Activated CD8-positive, alpha-beta memory T cell treated with anti-CD3 and anti-CD28 coated beads, Interleukin-2, amount 50 U/mL, for 1 hour (primary cell): Measurements from ENCODE around the gene RAB3GAP2.
"Not testable (repeated sequence)": the region's sequence is repeated elsewhere in the genome, so short reads cannot be mapped to it uniquely, and the experiment has no call there.

Experiments
- DNase-seq: peaks from one replicate; pipeline ENCODE4 v3.0.0-alpha.2; 2020; ENCODE audit errors: extremely low read depth

The RAB3GAP2 gene

DNA sequence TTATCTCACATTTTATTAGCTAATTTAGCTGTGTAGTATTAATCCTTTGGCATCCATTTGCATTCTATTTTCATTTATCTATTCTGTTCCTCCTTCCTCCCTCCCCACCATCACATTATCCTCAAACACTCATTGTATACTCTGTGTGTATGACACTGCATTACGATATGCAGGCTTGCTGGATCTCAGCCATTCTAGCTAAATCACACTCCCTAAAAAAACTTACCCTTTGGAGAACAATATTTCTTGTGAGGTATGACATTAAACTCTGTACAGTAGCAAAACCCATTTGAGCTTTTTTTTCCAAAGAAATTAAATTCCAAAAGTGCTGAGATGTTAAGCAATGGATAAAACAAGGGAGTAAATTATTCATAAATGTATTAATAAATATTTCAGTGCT lies 11.4 kb upstream of the RAB3GAP2 start:
- no peak for DNase-seq

DNA sequence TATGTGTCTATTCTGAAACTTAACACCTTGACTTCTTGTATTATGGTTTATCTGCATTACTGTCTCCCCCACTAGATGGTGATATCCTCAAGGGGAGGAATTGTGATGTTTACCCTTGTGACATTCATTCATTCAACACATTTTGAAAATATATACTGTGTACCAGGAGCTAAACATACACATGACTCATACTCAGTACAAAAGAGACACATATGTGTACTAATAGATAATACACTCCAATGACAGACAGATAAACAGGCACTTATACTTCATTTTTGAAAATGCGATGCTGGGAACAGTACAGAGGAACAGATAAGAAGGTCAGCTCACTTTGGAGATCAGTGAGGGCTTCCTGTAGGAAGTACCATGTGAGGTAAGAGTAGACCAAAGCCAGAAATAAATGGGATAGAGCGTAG lies 8.9 kb upstream of the RAB3GAP2 start:
- DNase-seq = no peak

DNA sequence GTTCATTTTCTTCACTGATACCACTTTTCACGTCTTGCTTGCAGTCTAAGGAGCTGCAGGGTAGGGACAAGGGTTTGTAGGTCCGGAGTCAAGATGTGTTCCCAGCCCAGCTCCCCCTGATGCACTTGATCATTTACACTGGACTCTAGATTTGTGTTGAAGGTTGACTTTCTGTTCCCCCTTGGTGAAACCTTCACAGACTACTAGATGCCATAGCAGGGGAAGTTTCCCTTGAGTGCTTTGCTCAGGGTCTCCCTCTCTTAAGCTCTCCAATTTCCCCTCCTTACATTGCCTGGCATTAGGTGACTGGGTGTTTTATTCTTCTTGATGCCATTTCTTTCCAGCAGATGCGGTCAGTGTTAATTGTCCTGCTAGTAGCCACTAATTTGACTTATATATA lies 8.0 kb upstream of the RAB3GAP2 start:
- DNase-seq = no peak

DNA sequence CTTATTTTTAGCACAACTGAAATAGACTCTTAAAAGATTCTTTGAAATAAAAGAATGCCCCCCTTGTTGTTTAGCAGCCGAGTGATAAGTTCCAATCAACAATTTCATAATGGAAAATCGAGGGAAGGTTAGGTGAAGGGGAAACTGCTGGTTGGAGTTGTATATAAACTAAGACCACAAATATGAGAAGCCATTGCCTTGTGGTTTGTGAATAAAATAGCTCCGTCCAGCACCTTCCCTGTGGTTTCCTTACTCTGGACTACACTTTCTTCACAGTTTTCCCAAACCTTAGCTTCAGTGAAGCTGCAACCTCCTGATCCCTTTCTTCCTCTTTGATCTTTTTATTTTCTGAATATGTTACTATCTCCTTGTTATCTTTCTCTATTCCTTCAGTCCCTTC lies 6.7 kb upstream of the RAB3GAP2 start:
- no peak for DNase-seq

DNA sequence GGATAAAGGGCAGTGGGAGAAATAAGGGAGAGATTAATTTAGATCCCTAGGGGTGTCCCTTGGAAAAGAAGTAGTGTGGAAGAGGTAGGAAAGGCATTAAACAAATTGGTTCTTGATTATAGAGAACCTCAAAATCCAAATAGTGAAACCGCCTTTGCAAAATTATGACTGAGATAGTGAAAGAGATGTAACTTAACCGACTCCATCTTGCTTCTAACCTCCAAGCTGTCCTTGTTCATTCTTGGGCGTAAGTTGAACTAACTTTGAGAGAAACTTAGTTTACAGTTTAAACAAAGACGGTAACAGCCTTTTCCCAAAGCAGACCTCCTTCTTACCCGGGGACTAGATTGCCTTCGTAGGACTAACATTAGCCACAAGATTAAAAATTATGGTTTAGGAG lies 3.2 kb upstream of the RAB3GAP2 start:
- no peak for DNase-seq

DNA sequence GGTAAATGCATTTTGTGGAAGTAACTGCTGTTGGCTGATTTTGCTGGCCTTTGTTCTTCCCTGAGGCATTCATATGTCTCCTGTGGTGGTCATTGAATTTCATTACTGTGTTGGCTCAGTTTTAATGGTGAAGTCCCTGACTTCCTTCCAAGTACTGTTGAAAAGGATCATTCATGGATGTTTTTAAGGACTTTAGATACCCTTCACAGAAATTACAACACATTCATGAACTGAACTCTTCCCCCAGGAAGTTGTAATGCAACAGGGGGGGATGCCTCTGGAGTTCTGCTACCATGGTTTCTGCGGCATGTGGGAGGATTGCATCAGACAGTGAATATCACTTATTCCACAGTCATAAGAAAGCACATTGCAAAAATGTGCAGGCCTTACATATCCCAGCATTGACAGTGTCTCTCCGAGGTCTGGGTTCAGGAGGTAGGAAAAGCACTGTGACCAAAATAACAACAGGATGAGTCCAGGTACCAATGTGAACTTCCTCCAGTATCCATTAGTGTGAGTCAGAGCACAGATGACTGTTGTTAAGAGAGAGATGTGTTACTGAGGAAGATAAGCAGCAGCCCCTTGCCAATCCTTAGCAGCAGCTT lies 2.1 kb upstream of the RAB3GAP2 start:
- no peak for DNase-seq

DNA sequence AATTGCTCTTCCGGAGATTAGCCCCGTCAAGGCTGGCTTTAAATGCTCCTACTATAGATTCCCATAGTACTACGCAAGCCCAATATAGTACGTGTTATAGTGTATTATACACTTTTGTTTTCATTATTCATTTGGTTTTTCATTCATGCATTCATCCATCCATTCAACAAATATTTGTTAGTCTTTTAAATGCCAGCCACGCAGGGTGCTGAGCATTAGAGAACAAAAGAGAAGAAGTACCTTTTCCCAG lies 513 bp upstream of the RAB3GAP2 start:
- DNase-seq = no peak

DNA sequence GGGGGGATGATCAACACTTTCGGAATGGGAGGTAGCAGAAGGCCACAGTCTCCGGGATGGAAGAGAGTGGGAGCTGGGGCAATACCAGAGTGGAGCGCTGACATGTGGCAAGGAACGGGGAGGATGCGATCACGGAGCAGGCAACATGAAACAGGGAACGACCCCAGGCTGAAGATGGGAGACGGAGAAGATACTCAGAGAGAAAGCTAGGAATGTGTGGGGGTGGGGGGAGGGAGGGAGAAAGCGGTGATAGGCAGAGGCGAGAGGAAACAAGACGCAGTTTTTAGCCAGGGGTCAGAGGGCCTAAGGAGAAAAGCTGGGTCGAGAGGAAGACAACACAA lies 577 bp downstream of the RAB3GAP2 start:
- no peak for DNase-seq

DNA sequence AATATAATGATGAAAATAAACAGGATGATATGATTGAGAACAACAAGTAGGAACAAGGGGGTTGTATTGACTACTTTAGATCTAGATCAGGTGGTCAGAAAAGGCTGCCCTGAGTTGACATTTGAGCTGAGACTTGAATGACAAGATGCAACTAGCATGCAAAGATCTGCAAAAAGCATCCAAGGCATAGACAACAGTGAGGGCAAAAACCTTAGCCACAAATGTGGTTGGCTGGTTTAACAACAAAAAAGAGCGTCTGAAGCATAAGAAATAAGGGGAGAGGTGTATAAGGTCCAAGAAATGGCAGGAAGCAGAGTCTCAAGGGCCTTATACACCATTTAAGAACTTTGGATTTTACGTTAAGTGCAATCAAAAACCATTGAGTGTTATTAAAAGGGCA lies 3.2 kb downstream of the RAB3GAP2 start:
- no peak for DNase-seq

DNA sequence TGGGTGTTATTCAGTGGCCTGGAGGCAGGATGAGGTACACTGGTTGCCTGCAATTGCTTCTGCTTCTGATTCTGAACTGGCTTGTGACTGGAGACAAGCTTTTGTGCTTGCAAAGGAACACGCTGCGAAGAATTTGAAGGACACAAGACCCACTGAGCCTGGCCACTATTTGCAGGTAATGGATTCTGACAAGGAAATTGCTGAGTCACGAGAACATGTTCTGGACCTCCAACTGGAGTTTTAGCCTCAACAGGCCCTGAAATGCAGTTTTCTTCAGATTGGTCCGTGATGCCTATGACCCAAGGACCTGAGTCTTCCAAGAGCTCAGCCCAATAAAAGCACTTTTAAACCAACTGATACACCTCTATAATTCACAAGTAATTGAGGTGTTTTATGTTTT lies 4.6 kb downstream of the RAB3GAP2 start:
- no peak for DNase-seq

DNA sequence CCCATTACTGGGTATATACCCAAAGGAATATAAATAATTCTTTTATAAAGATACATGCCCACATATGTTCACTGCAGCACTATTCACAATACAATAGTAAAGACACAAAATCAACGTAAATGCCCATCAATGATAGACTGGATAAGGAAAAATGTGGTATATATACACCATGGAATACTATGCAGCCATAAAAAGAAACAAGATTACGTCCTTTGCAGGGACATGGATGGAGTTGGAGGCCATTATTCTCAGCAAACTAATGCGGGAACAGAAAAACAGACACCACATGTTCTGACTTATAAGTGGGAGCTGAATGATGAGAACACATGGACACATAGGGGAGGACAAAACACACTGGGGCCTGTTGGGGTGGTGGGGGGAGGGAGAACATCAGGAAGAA lies 12.0 kb downstream of the RAB3GAP2 start:
- DNase-seq = not testable (repeated sequence)

DNA sequence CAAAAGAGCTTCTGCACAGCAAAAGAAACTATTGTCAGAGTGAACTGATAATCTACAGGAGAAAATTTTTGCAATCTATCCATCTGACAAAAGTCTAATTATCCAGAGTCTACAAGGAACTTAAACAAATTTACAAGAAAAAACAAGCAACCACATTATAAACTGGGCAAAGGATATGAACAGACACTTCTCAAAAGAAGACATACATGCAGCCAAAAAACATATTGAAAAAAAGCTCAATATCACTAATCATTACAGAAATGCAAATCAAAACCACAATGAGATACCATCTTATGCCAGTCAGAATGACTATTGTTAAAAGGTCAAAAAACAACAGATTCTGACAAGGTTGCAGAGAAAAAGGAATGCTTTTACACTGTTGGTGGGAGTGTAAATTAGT lies 12.5 kb downstream of the RAB3GAP2 start:
- not testable (repeated sequence) for DNase-seq

DNA sequence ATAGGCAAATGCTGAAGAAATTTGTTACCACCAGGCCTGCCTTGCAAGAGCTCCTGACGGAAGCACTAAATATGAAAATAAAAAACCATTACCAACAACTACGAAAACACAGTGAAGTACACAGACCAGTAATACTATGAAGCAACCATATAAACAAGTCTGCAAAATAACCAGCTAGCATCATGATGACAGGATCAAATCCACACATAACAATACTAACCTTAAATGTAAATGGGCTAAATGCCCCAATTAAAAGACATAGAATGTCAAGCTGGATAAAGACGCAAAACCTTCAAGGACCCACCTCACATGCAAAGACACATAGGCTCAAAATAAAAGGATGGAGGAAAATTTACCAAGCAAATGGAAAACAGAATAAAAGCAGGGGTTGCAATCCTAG lies 16.1 kb downstream of the RAB3GAP2 start:
- not testable (repeated sequence) for DNase-seq

DNA sequence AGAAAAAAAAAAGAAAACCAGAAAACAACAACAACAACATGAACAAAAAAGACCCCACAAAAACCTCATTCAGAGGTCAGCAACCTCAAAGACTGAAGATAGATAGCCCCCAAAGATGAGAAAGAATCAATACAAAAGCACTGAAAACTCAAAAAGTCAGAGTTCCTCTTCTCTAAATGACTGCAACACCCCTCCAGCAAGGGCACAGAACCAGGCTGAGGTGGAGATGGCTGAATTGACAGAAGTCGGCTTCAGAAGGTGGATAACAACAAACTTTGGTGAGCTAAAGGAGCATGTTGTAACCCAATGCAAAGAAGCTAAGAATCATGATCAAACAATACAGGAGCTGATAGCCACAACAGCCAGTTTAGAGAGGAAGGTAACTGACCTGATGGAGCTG lies 17.0 kb downstream of the RAB3GAP2 start:
- DNase-seq = no peak

DNA sequence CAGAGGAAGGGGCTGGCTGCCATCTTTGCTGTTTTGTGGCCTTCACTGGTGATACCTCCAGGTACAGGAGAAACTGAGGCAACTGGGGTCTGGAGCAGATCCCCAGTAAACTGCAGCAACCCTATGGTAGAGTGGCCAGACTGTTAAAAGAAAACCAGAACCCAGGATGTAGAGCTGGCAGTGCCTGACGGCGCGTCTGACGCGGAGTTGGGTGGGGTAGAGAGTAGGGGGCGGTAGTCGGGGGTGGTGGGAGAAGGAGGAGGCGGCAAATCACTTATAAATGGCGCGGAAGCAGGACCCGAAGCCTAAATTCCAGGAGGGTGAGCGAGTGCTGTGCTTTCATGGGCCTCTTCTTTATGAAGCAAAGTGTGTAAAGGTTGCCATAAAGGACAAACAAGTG lies 19.0 kb downstream of the RAB3GAP2 start:
- DNase-seq = not testable (repeated sequence)

DNA sequence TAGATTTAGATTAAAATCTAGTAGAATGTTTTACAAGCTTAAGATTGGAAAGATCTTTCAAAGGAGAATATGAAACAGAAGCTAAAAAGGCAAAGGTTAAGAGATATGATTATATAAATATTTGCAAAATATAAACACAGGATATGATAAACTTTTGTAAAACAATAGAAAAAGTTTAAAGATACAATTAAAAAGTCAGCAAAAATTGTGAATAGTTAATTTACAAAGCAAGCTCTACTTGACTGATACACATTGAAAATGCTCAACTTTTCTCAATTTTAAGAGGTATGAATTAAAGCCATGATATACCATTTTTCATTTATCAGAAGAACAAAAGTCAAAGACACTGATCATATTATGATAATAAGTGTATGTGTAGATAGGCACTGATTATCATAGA lies 21.0 kb downstream of the RAB3GAP2 start:
- no peak for DNase-seq

DNA sequence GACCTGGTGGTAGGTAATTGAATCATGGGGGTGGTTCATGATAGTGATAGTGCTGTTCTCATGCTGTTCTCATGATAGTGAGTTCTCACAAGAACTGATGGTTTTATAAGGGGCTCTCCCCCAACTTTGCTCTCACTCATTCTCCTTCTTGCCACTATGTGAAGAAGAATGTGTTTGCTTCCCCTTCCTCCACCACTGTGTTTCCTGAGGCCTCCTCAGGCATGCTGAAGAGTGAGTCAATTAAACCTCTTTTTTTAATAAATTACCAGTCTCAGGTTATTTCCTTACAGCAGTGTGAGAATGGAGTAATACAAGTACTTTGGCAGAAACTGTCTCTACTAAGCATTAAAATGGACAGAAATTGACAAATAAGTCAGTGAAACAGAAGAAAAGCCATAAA lies 21.6 kb downstream of the RAB3GAP2 start:
- DNase-seq = no peak

DNA sequence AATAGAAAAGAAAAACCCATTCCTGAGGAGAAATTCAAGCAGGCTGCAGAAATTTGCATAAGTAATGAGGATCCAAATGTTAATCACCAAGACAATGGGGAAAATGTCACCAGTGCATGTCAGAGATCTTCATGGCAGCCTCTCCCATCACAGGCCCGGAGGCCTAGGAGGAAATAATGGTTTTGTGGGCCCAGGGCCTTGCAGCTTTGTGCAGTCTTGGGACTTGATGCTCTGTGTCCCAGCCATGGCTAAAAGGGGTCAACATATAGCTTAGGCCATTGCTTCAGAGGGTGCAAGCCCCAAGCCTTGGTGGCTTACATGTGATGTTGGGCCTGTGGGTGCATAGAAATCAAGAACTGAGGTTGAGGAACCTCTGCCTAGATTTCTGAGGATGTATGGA lies 22.7 kb downstream of the RAB3GAP2 start:
- no peak for DNase-seq

DNA sequence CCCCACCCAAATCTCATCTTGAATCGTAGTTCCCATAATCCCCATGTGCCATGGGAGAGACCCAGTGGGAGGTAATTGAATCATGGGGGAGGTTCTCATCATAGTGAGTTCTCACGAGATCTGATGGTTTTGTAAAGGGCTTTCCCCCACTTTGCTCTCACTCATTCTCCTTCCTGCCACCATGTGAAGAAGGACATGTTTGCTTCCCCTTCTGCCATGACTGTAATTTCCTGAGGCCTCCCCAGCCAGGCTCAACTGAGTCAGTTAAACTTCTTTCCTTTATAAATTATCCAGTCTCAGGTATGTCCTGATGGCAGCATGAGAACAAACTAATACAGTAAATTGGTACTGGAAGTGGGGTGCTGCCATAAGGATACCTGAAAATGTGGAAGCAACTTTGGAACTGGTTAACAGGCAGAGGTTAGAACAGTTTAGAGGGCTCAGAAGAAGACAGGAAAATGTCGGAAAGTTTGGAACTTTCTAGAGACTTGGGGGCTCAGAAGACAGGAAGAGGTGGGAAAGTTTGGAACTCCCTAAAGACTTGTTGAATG lies 23.5 kb downstream of the RAB3GAP2 start:
- DNase-seq = not testable (repeated sequence)

DNA sequence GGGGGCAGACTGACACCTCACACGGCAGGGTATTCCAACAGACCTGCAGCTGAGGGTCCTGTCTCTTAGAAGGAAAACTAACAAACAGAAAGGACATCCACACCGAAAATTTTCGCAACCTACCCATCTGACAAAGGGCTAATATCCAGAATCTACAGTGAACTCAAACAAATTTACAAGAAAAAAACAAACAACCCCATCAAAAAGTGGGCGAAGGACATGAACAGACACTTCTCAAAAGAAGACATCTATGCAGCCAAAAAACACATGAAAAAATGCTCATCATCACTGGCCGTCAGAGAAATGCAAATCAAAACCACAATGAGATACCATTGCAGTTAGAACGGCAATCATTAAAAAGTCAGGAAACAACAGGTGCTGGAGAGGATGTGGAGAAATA lies 26.4 kb downstream of the RAB3GAP2 start:
- DNase-seq = not testable (repeated sequence)

DNA sequence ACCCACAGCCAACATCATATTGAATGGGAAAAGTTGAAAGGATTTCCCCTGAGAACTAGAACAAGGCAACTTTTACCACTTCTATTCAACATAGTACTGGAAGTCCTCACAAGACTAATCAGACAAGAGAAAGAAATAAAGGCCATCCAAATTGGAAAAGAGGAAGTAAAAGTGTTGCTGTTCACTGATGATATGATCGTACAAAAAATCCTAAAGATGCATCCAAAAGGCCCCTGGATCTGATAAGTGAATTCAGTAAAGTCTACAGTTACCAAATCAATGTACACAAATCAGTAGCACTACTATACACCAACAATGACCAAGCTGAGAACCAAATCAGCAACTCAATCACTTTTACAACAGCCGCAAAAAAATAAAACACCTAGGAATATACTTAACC lies 28.3 kb downstream of the RAB3GAP2 start:
- no peak for DNase-seq

DNA sequence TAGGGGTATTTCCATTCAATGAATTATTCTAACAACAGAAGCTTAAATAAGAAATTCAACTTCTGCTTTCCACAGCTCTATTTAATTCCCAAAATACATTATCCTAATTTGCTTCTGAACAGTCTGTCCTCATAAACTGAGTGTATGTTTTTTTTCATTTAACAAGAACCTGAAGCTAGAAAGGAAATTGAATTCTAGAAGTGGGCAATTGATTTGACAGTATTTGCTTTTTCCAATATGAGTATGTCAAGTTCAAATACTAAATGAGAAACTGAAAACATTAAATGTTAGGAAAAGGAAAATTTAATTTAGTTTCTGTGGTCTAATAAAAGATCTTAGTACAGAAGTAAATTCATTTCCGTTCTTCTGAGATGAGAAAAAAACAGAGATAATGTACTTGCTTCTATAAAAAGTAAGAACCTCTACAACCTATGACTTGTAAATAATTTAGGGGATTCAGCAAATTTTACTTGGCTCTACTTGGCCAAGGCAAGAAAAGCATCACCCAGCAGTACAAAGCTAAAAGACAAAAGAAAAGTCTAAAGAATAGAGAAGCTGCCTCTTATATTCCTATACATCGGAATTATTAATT lies 31.1 kb downstream of the RAB3GAP2 start:
- DNase-seq = no peak

DNA sequence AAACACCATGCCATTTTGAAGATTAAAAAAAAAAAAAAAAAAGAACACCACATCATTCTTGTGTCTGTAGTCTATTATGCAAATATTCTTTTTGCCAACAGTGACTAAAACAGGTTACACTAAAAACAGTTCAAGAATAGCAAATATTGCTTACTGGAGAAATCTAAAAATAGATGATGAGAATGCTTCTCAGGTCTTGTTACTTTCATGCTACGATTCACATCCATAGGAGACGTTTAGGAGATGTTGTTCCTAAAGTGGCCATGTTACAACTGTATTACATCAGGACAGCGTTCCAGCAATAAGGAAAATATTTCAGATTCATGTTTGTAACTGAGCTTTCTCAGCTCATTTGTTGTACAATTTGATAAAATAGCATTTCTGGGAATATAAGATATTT lies 32.3 kb downstream of the RAB3GAP2 start:
- no peak for DNase-seq

DNA sequence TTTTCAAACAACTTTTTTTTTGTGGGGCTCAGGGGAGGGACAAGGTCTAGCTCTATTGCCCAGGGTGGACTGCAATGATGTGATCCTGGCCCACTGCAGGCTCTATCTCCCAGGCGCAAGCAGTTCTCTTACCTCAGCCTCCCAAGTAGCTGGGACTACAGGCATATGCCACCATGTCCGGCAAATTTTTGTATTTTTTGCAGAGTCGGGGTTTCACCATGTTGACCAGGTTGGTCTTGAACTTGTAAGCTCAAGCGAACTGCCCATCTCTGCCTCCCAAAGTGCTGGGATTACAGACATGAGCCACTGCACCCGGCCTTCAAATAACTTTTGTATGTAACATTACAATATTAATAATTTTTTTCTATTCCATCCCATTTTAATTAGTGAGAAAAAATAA lies 33.0 kb downstream of the RAB3GAP2 start:
- DNase-seq = no peak
